Neural cell (in vitro differentiated cells): Measurements from ENCODE around the gene SP2. TPM values are rescaled to one million over a fixed set of nuclear protein-coding genes. Genes with fewer than 3 reads are reported as not detected.
A peak's percentile ranks its signal among the peaks of the same experiment; 100 is the strongest.

Source experiments
- H2AFZ ChIP-seq: fragments of 200-600, 300-800 bp; sonication (generic), shearing (Covaris generic); 2 replicates; pipeline ENCODE4 v1.6.0; 2014; ENCODE audit warnings: low read depth, mild to moderate bottlenecking, antibody characterized with exemption, low read length, moderate library complexity
- H3F3A ChIP-seq: fragments of 200-600 bp; shearing (Covaris generic); 2 replicates; pipeline ENCODE4 v1.6.1; 2016; ENCODE audit warnings: mild to moderate bottlenecking, moderate library complexity, mixed read lengths, antibody characterized with exemption, low read length; ENCODE audit not compliant: insufficient read depth, poor library complexity, severe bottlenecking
- H3K27ac ChIP-seq: fragments of 200-600, 300-800 bp; sonication (generic), shearing (Covaris generic); 2 replicates; pipeline ENCODE4 v1.5.1; 2014; ENCODE audit warnings: mild to moderate bottlenecking, low read length, moderate library complexity
- H3K27me3 ChIP-seq: fragments of 300-800, 200-600 bp; sonication (generic), shearing (Covaris generic); 2 replicates; pipeline ENCODE4 v1.6.0; 2014; ENCODE audit warnings: mild to moderate bottlenecking, low read depth, low read length, moderate library complexity; ENCODE audit not compliant: insufficient read depth
- H3K36me3 ChIP-seq: fragments of 300-800, 200-600 bp; sonication (generic), shearing (Covaris generic); 2 replicates; pipeline ENCODE4 v1.5.1; 2014; ENCODE audit warnings: mild to moderate bottlenecking, antibody characterized with exemption, low read length, moderate library complexity; ENCODE audit not compliant: insufficient read depth
- H3K4me2 ChIP-seq: fragments of 300-800, 200-600 bp; sonication (generic), shearing (Covaris generic); 2 replicates; pipeline ENCODE4 v1.6.0; 2014; ENCODE audit warnings: mild to moderate bottlenecking, low read length
- H3K4me3 ChIP-seq: fragments of 300-800, 200-600 bp; sonication (generic), shearing (Covaris generic); 2 replicates; pipeline ENCODE4 v1.5.1; 2014; ENCODE audit warnings: mild to moderate bottlenecking, low read length, moderate library complexity
- H3K79me2 ChIP-seq: fragments of 200-600 bp; shearing (Covaris generic); replicated peaks from 2 replicates; pipeline ENCODE4 v1.6.0; 2014; ENCODE audit warnings: mild to moderate bottlenecking, low read length, moderate library complexity; ENCODE audit not compliant: insufficient read depth
- H3K9ac ChIP-seq: fragments of 300-800, 200-600 bp; sonication (generic), shearing (Covaris generic); 2 replicates; pipeline ENCODE4 v1.6.1; 2016; ENCODE audit warnings: mild to moderate bottlenecking, low read length, mixed read lengths
- H3K9me2 ChIP-seq: fragments of 200-600 bp; shearing (Covaris generic); 2 replicates; pipeline ENCODE4 v1.6.1; 2016; ENCODE audit warnings: mild to moderate bottlenecking, low read length, mixed read lengths; ENCODE audit not compliant: insufficient read depth
- H3K9me3 ChIP-seq: fragments of 200-600, 300-800 bp; sonication (generic), shearing (Covaris generic); 2 replicates; pipeline ENCODE4 v1.6.1; 2016; ENCODE audit warnings: mild to moderate bottlenecking, mixed run types, low read length, moderate library complexity, mixed read lengths
- H4K20me1 ChIP-seq: fragments of 200-600 bp; shearing (Covaris generic); 2 replicates; pipeline ENCODE4 v1.6.1; 2016; ENCODE audit warnings: mild to moderate bottlenecking, mixed run types; ENCODE audit not compliant: insufficient read depth
- EP300 ChIP-seq: fragments of 450-650 bp; conservative IDR thresholded peaks from 2 replicates; pipeline ENCODE4 v1.6.1; 2014; ENCODE audit warnings: antibody characterized with exemption, mild to moderate bottlenecking, moderate library complexity; ENCODE audit not compliant: poor library complexity, severe bottlenecking
- EZH2 ChIP-seq: fragments of 200-600, 300-800 bp; shearing (Covaris generic), sonication (generic); IDR thresholded peaks from 2 replicates; pipeline ENCODE4 v1.6.1; 2014; ENCODE audit warnings: antibody characterized with exemption, low read length, borderline replicate concordance, mild to moderate bottlenecking; ENCODE audit not compliant: insufficient read depth, poor library complexity, severe bottlenecking
- MXI1 ChIP-seq: fragments of 450-650 bp; conservative IDR thresholded peaks from 2 replicates; pipeline ENCODE4 v1.6.1; 2014; ENCODE audit warnings: antibody characterized with exemption, mild to moderate bottlenecking; ENCODE audit not compliant: poor library complexity, severe bottlenecking
- POLR2AphosphoS5 ChIP-seq: IDR thresholded peaks from 2 replicates; pipeline ENCODE4 v1.6.1; 2012
- RAD21 ChIP-seq: fragments of 450-650 bp; conservative IDR thresholded peaks from 2 replicates; pipeline ENCODE4 v1.6.1; 2014; ENCODE audit warnings: antibody characterized with exemption, mild to moderate bottlenecking, moderate library complexity
- SMC3 ChIP-seq: fragments of 450-650 bp; conservative IDR thresholded peaks from 2 replicates; pipeline ENCODE4 v1.6.1; 2014; ENCODE audit warnings: antibody characterized with exemption, mild to moderate bottlenecking, moderate library complexity; ENCODE audit not compliant: poor library complexity
- TAF1 ChIP-seq: IDR thresholded peaks from 2 replicates; pipeline ENCODE4 v1.6.1; 2012; ENCODE audit warnings: low read depth
- polyA plus RNA-seq: library from polyadenylated mRNA; depleted of rRNA; stranded (reverse); fragments of >200 nt; gene quantifications from 2 replicates; pipeline ENCODE4 v1.2.3, GENCODE V29; 2014
- TF ChIP-seq, protein P1 (sequence below): fragments of 450-650 bp; IDR thresholded peaks from 2 replicates; pipeline ENCODE4 v1.5.1; 2014; ENCODE audit warnings: antibody characterized with exemption, mild to moderate bottlenecking, moderate library complexity; ENCODE audit not compliant: poor library complexity, severe bottlenecking
- TF ChIP-seq, protein P2 (sequence below): IDR thresholded peaks from 2 replicates; pipeline ENCODE4 v1.6.1; 2012; ENCODE audit warnings: borderline replicate concordance

Gene SP2
- polyA plus RNA-seq, 1 donor from 2014 or later = 0.25 TPM

DNA sequence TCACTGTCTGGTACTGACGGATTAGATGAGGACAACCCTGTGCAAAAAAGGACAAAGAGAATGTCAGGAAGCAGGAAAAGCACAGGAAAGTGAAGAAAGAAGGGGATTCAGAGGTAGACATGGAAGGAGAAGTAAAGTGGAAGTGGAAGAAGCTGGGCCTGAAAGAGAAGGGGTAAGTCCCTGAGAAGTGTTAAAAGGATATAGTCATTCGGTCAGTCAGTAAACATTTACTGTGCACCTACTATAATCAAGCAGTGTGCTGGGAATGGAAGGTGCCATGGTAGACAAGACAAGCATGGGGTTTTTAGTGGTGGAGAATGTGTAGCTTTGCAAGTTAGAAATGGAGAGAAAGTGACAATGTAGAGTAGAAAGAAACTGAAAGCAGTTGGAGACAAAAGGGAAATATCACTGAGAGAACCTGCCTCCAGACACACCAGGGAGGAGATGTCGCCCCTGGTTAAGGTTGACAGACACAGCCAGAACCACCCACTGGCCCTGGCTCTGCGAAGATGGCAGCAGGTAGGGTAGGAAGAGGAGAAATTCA is 4.4 kb upstream of the SP2 start:
- TF ChIP-seq EZH2 (no peak), RAD21 (no peak), MXI1 (no peak), TAF1 (no peak)
- TF ChIP-seq, protein P1, sequence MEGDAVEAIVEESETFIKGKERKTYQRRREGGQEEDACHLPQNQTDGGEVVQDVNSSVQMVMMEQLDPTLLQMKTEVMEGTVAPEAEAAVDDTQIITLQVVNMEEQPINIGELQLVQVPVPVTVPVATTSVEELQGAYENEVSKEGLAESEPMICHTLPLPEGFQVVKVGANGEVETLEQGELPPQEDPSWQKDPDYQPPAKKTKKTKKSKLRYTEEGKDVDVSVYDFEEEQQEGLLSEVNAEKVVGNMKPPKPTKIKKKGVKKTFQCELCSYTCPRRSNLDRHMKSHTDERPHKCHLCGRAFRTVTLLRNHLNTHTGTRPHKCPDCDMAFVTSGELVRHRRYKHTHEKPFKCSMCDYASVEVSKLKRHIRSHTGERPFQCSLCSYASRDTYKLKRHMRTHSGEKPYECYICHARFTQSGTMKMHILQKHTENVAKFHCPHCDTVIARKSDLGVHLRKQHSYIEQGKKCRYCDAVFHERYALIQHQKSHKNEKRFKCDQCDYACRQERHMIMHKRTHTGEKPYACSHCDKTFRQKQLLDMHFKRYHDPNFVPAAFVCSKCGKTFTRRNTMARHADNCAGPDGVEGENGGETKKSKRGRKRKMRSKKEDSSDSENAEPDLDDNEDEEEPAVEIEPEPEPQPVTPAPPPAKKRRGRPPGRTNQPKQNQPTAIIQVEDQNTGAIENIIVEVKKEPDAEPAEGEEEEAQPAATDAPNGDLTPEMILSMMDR = no peak
- TF ChIP-seq, protein P2, sequence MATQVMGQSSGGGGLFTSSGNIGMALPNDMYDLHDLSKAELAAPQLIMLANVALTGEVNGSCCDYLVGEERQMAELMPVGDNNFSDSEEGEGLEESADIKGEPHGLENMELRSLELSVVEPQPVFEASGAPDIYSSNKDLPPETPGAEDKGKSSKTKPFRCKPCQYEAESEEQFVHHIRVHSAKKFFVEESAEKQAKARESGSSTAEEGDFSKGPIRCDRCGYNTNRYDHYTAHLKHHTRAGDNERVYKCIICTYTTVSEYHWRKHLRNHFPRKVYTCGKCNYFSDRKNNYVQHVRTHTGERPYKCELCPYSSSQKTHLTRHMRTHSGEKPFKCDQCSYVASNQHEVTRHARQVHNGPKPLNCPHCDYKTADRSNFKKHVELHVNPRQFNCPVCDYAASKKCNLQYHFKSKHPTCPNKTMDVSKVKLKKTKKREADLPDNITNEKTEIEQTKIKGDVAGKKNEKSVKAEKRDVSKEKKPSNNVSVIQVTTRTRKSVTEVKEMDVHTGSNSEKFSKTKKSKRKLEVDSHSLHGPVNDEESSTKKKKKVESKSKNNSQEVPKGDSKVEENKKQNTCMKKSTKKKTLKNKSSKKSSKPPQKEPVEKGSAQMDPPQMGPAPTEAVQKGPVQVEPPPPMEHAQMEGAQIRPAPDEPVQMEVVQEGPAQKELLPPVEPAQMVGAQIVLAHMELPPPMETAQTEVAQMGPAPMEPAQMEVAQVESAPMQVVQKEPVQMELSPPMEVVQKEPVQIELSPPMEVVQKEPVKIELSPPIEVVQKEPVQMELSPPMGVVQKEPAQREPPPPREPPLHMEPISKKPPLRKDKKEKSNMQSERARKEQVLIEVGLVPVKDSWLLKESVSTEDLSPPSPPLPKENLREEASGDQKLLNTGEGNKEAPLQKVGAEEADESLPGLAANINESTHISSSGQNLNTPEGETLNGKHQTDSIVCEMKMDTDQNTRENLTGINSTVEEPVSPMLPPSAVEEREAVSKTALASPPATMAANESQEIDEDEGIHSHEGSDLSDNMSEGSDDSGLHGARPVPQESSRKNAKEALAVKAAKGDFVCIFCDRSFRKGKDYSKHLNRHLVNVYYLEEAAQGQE = no peak
- Histone ChIP-seq H2AFZ (no peak overlapping the region), H3F3A (no peaks in the 10 kb centered on the region), H3K36me3 (no peaks in the 10 kb centered on the region), H3K9me2 (no peaks in the 10 kb centered on the region), H3K9ac (no peak overlapping the region), H3K27ac (no peak overlapping the region), H3K9me3 (no peaks in the 10 kb centered on the region), H4K20me1 (no peaks in the 10 kb centered on the region), H3K27me3 (no peaks in the 10 kb centered on the region), H3K4me3 (no peak overlapping the region), H3K79me2 (peaks cover under 1% of the 10 kb centered on the region), H3K4me2 (no peak overlapping the region)

DNA sequence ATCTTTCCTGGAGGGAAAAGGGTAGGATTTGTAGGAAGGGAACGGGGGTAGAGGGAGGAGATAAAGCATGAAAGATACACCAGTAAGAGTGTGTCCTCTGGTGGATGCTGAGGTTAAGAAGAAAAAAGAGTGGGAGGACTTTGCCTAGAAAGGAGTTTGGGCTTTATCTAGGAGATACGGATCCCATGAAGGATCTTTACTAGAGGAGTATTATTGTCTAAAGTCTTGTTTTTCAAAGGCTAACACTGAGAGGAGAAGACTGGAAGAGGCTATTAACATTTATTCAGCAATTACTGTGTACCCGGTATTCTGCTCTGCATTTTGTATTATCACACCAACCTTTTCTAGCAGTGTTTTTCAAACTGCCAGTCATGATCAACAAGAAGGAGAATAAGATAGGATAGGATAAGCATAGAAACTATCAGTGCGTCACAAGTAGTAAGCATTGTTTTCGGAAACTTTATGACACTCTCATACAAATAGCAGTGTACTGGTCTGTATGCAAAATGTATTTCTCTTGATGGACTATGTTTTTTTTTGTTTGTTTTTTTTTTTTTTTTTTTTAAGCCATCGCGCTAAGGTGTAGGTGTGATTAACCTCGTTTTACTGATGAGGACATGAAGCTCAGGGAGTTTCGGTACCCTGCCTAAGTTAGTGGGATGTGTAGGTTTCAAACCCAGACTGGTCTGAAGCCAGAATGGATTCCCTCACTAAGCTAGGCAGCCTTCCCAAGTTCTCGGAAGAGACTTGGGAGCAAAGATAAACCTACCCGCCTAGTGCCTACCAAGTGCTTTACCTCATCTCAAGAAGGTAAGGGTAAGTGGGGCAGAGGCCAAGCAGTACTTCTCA is 1.3 kb upstream of the SP2 start:
- H2AFZ ChIP-seq = peak overlapping the region; percentile 89
- peaks cover 13% of the 10 kb centered on the region for H3K79me2 ChIP-seq
- peak overlapping the region; percentile 56 for H3K4me2 ChIP-seq
- no peaks in the 10 kb centered on the region for H3K9me3 ChIP-seq
- no peaks in the 10 kb centered on the region for H3K36me3 ChIP-seq
- H4K20me1 ChIP-seq = no peaks in the 10 kb centered on the region
- H3K9ac ChIP-seq = peak overlapping the region; percentile 70
- TF ChIP-seq TAF1 (no peak), POLR2AphosphoS5 (no peak), EP300 (no peak), RAD21 (no peak), SMC3 (no peak), EZH2 (no peak), MXI1 (no peak)
- TF ChIP-seq, protein P2 = no peak
- TF ChIP-seq, protein P1 = no peak
- no peaks in the 10 kb centered on the region for H3F3A ChIP-seq
- H3K27ac ChIP-seq = peak overlapping the region; percentile 58
- H3K27me3 ChIP-seq = no peaks in the 10 kb centered on the region
- peak overlapping the region; percentile 90 for H3K4me3 ChIP-seq
- no peaks in the 10 kb centered on the region for H3K9me2 ChIP-seq
